ENCODE data around the gene SLC43A3. TPM values are rescaled to one million over a fixed set of nuclear protein-coding genes. Genes with fewer than 3 reads are reported as not detected.

SLC43A3 gene
- total RNA-seq, 2 experiments from 2014 or later, result 6.9 to 7.3 TPM

- Mint-ChIP-seq H3K4me3 (no peak overlapping the region), H3K36me3 (ENCODE audit: low read depth) (no peaks in the 10 kb centered on the region), H3K4me1 (ENCODE audit: low read depth) (no peaks in the 10 kb centered on the region), H3K27me3 (peaks cover 4% of the 10 kb centered on the region), H3K9me3 (no peaks in the 10 kb centered on the region), H3K27ac (no peak overlapping the region)
- intact Hi-C loops (cut with DNase I, micrococcal nuclease), result no loop called here
- ChIA-PET CTCF (no interaction called here), POLR2A (no interaction called here)
- DNase-seq (no peak), ATAC-seq (ENCODE audit: poor library complexity) (no peak)
- H3K27me3 ChIP-seq (ENCODE audit: control insufficient read depth in 1 of 2, insufficient read depth in 2 of 2, low read length in 2 of 2), result no peaks in the 10 kb centered on the region
- no peak for TF ChIP-seq CTCF (IDR thresholded peaks at IDR 0.05)
- H3K9me3 ChIP-seq (ENCODE audit: control insufficient read depth in 1 of 2, insufficient read depth in 1 of 2, low read length in 2 of 2), result no peaks in the 10 kb centered on the region
- no peaks in the 10 kb centered on the region for H3K4me1 ChIP-seq (ENCODE audit: insufficient read depth, low read length)
- no peaks in the 10 kb centered on the region for H3K36me3 ChIP-seq (ENCODE audit: insufficient read depth, low read length)
- H3K4me3 ChIP-seq (ENCODE audit: low read length), result no peak overlapping the region
- H3K27ac ChIP-seq (ENCODE audit: low read depth in 1 of 2, low read length in 2 of 2), result no peak overlapping the region
Measured at GRCh38 chr11:57368845-57369232, 58.1 kb downstream of the SLC43A3 start.

GRCh38 chr11:57368106-57368844 lies 58.6 kb downstream of the SLC43A3 start:
- ATAC-seq (ENCODE audit: poor library complexity) (no peak), DNase-seq (no peak)
- Histone ChIP-seq H3K4me3 (ENCODE audit: low read length) (no peak overlapping the region), H3K36me3 (ENCODE audit: insufficient read depth, low read length) (no peaks in the 10 kb centered on the region), H3K4me1 (ENCODE audit: insufficient read depth, low read length) (no peaks in the 10 kb centered on the region), H3K27ac (ENCODE audit: low read depth in 1 of 2, low read length in 2 of 2) (no peak overlapping the region), H3K27me3 (ENCODE audit: control insufficient read depth in 1 of 2, insufficient read depth in 2 of 2, low read length in 2 of 2) (no peaks in the 10 kb centered on the region), H3K9me3 (ENCODE audit: control insufficient read depth in 1 of 2, insufficient read depth in 1 of 2, low read length in 2 of 2) (peaks cover 0 to 2% of the 10 kb centered on the region in 2 experiments)
- Mint-ChIP-seq H3K4me3 (no peak overlapping the region), H3K9me3 (no peaks in the 10 kb centered on the region), H3K36me3 (ENCODE audit: low read depth) (no peaks in the 10 kb centered on the region), H3K27me3 (peaks cover 4% of the 10 kb centered on the region), H3K27ac (no peak overlapping the region), H3K4me1 (ENCODE audit: low read depth) (no peaks in the 10 kb centered on the region)
- CTCF ChIA-PET, result no interaction called here
- POLR2A ChIA-PET, result no interaction called here
- intact Hi-C loops (cut with DNase I, micrococcal nuclease), result no loop called here
- TF ChIP-seq CTCF (IDR thresholded peaks at IDR 0.05), result no peak

- POLR2A ChIA-PET, result no interaction called here
- no peaks in the 10 kb centered on the region for H3K4me1 Mint-ChIP-seq (ENCODE audit: low read depth)
- ATAC-seq (ENCODE audit: poor library complexity) (no peak), DNase-seq (no peak)
- TF ChIP-seq CTCF (IDR thresholded peaks at IDR 0.05), result no peak
- intact Hi-C loops (cut with DNase I, micrococcal nuclease), result no loop called here
- H3K27ac ChIP-seq (ENCODE audit: low read depth in 1 of 2, low read length in 2 of 2), result no peak overlapping the region
- CTCF ChIA-PET, result no interaction called here
- H3K9me3 Mint-ChIP-seq, result no peaks in the 10 kb centered on the region
- H3K36me3 ChIP-seq (ENCODE audit: insufficient read depth, low read length), result no peaks in the 10 kb centered on the region
- peaks cover 4% of the 10 kb centered on the region for H3K27me3 Mint-ChIP-seq
- H3K27me3 ChIP-seq (ENCODE audit: control insufficient read depth in 1 of 2, insufficient read depth in 2 of 2, low read length in 2 of 2), result no peaks in the 10 kb centered on the region
- no peaks in the 10 kb centered on the region for H3K4me1 ChIP-seq (ENCODE audit: insufficient read depth, low read length)
- H3K36me3 Mint-ChIP-seq (ENCODE audit: low read depth), result no peaks in the 10 kb centered on the region
- H3K27ac Mint-ChIP-seq, result no peak overlapping the region
- H3K9me3 ChIP-seq (ENCODE audit: control insufficient read depth in 1 of 2, insufficient read depth in 1 of 2, low read length in 2 of 2), result peaks cover 0 to 4% of the 10 kb centered on the region in 2 experiments
- no peak overlapping the region for H3K4me3 ChIP-seq (ENCODE audit: low read length)
- no peak overlapping the region for H3K4me3 Mint-ChIP-seq
Measured at GRCh38 chr11:57364851-57365660, 61.9 kb downstream of the SLC43A3 start.

All from CD4-positive, alpha-beta T cell (primary cell).